ENCODE measurements around the gene SH2D3C. TPM values are rescaled to one million over a fixed set of nuclear protein-coding genes. Genes with fewer than 3 reads are reported as not detected.

SH2D3C gene
- total and polyA plus RNA-seq, 12 donors, result 2.1 to 27.1 (median 10.3) TPM

DNA sequence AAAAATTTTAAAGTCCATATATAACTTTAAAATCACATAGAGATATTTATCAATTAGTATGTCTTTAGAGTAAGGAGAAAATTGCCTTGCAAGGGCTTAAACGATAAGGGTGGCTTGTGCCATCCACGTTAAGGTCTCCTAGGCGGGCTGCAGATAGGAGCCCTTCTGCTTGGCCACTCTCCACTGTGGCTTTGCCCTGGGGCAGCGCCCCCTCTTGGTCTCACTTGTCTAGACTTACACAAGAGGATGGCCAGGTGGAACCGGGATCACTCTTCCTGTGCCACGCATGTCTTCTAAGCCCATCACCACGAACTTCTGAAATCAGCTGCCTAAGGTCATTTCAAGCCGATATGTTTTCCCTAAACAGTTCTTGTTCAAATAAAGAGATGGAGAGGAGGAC, 27.2 kb upstream of the SH2D3C start:
- intact Hi-C loops (cut with DNase I), result no loop called here
- Histone ChIP-seq H3K36me3 (replicated peaks in 1 of 2) (peaks cover 0 to 49% of the 10 kb centered on the region in 2 donors), H3K27me3 (no peaks in the 10 kb centered on the region), H3K27ac (no peak overlapping the region), H3K4me1 (replicated peaks in 1 of 2) (peaks cover 24 to 56% of the 10 kb centered on the region in 2 donors), H3K9me3 (replicated peaks in 1 of 3) (no peaks in the 10 kb centered on the region), H3K4me3 (no peak overlapping the region)
- no peak for DNase-seq
- 81 to 87% (median 85%) methylated on average over 8 of the region's 8 CpGs for WGBS, 4 donors
- TF ChIP-seq POLR2A (IDR thresholded peaks at IDR 0.05), result no peak
- TF ChIP-seq, protein P1, sequence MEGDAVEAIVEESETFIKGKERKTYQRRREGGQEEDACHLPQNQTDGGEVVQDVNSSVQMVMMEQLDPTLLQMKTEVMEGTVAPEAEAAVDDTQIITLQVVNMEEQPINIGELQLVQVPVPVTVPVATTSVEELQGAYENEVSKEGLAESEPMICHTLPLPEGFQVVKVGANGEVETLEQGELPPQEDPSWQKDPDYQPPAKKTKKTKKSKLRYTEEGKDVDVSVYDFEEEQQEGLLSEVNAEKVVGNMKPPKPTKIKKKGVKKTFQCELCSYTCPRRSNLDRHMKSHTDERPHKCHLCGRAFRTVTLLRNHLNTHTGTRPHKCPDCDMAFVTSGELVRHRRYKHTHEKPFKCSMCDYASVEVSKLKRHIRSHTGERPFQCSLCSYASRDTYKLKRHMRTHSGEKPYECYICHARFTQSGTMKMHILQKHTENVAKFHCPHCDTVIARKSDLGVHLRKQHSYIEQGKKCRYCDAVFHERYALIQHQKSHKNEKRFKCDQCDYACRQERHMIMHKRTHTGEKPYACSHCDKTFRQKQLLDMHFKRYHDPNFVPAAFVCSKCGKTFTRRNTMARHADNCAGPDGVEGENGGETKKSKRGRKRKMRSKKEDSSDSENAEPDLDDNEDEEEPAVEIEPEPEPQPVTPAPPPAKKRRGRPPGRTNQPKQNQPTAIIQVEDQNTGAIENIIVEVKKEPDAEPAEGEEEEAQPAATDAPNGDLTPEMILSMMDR (IDR thresholded peaks at IDR 0.05), result peak in 1 of 6 experiments; percentile 10

DNA sequence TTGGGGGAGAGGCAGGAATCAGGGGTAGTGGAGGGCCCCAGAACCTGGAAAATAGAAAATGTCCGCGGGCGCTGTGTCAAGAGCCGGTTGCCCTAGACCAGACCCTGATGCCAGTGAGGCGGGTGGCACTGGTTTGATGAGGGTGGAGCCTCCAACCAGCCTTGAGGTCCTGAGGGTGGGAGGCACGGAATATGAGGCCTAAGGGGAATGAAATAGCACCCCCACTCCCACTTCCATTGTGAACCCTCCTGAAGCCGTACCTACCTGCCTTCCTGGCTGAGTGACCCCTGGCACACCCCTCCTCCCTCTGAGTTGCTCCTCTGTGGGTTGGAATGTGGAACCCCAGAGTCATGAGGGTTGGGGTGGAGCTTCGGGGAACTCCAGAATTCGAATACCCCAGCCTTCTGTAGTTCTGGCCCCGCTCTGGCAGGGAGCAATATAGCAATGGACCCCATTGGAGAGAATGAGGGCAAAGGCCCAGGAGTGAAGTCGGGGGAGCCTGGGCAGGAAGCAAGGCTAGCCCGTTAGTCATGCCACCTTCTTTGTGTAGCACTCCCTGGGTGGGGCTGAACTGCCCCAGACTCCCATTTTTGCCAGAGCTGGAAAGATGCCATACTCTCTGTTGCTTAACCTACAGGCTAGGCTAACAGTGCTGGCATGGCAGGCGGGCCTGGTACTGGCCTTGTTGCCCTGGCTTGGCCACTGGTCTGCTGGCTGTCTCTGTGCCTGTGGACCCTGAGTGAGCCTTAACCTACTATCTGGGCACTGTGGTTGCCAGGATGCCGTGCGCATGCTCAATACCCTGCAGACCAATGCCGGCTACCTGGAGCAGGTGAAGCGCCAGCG, 25.3 kb upstream of the SH2D3C start:
- peak overlapping the region; percentile 46 to 89 (median 66) for H3K4me3 ChIP-seq
- H3K4me1 ChIP-seq (replicated peaks in 1 of 2), result peaks cover 24 to 43% of the 10 kb centered on the region in 2 donors
- 21 to 46% (median 40%) methylated on average over 10 to 18 of the region's 18 CpGs for WGBS, 4 donors
- no peak for TF ChIP-seq POLR2A (IDR thresholded peaks at IDR 0.05)
- TF ChIP-seq, protein P1 (IDR thresholded peaks at IDR 0.05), result no peak
- intact Hi-C loops (cut with DNase I), result no loop called here
- peaks cover 0 to 38% of the 10 kb centered on the region in 2 donors for H3K36me3 ChIP-seq (replicated peaks in 1 of 2)
- no peaks in the 10 kb centered on the region for H3K9me3 ChIP-seq (replicated peaks in 1 of 3)
- H3K27ac ChIP-seq, result peak overlapping the region; percentile 85 to 99 (median 94)
- no peaks in the 10 kb centered on the region for H3K27me3 ChIP-seq
- peak in 6 of 7 donors; percentile 64 to 87 (median 76) for DNase-seq

DNA sequence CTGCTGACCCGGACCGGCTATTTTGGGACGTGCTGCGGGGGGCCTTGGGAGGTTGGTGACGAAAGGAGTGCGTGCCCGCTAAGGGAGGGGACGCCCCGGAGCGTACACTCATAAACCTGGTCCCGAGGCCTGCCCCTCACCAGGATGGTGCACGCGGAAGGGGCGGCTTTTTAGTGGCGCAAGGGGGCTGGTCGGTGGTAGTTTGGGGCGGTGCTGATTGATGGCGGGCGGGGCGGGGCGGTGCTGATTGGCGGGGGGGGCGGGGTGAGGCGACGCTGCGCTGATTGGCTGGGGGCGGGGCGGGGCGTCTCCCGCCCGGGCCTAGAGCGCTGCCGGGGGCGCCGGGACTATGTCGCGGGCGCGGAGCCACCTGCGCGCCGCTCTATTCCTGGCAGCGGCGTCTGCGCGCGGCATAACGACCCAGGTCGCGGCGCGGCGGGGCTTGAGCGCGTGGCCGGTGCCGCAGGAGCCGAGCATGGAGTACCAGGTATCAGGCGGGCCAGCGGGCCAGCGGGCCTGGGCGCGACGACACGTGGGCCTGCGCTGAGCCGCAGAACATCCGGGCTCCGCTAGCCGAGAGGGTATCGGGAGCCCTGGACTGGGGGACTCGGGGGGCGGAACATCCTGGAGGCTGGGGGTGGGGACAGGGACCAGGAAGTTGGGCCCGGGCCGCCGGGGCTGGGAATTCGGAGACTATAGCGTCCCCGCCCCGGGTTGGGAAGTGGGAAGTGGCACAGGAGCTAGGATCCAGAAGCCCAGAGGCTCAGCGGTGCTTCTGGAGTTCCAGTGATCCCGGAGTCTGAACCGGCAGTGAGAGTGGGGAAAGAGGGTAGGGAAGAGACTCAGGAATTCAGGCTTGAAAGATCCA, 24.3 kb upstream of the SH2D3C start, which contains the start of gene FPGS:
FPGS (plus strand) TSS at position 307 of the 868 bp plus-strand sequence; CDS start at position 350, 43 bp downstream.
- H3K27me3 ChIP-seq, result no peaks in the 10 kb centered on the region
- intact Hi-C loops (cut with DNase I), result no loop called here
- WGBS, 4 donors, result 0 to 1% (median 1%) methylated on average over 10 to 82 of the region's 83 CpGs
- no peaks in the 10 kb centered on the region for H3K9me3 ChIP-seq (replicated peaks in 1 of 3)
- peaks cover 0 to 29% of the 10 kb centered on the region in 2 donors for H3K36me3 ChIP-seq (replicated peaks in 1 of 2)
- DNase-seq, result peak; percentile 82 to 94 (median 91)
- TF ChIP-seq POLR2A (IDR thresholded peaks at IDR 0.05), result peak; percentile 65 to 80
- TF ChIP-seq, protein P1 (IDR thresholded peaks at IDR 0.05), result peak in 1 of 6 experiments; percentile 9
- peaks cover 24 to 37% of the 10 kb centered on the region in 2 donors for H3K4me1 ChIP-seq (replicated peaks in 1 of 2)
- H3K27ac ChIP-seq, result peak within 1 kb of the TSS; percentile 85 to 99 (median 94)
- H3K4me3 ChIP-seq, result peak within 1 kb of the TSS; percentile 46 to 89 (median 66)
